ENCODE measurements around the gene NRN1L.

DNA sequence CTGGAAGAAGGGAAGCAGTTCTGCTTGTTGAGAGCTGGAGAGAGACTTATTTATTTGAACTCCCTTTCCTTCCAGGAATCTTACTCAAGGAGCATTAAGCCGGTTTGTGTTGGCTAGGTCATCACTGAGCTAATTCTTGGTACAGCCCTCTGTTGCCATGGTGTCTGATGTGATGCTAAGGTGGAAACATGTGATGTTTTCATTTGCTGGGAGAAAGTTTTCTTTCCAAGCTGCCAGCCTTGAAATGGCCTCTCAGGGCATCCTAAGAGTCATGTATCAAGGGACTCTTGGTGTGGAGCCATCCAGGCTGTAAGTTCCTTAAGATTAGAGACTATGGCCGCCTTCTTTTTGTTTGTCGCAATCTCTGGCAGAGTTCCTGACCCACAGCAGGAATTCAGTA, 12.5 kb downstream of the NRN1L start:
- no peak for TF ChIP-seq EZH2 (IDR thresholded peaks at IDR 0.05; ENCODE audit: borderline replicate concordance, low read depth, low read length, severe bottlenecking)
- TF ChIP-seq, protein P1, sequence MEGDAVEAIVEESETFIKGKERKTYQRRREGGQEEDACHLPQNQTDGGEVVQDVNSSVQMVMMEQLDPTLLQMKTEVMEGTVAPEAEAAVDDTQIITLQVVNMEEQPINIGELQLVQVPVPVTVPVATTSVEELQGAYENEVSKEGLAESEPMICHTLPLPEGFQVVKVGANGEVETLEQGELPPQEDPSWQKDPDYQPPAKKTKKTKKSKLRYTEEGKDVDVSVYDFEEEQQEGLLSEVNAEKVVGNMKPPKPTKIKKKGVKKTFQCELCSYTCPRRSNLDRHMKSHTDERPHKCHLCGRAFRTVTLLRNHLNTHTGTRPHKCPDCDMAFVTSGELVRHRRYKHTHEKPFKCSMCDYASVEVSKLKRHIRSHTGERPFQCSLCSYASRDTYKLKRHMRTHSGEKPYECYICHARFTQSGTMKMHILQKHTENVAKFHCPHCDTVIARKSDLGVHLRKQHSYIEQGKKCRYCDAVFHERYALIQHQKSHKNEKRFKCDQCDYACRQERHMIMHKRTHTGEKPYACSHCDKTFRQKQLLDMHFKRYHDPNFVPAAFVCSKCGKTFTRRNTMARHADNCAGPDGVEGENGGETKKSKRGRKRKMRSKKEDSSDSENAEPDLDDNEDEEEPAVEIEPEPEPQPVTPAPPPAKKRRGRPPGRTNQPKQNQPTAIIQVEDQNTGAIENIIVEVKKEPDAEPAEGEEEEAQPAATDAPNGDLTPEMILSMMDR (IDR thresholded peaks at IDR 0.05; ENCODE audit: borderline replicate concordance, extremely low read depth, low read length, poor library complexity, severe bottlenecking): no peak
